Activated T-helper 1 cell treated with Interleukin-2 at 50 U/mL for 16 hours (primary cell): ENCODE measurements around the gene TRIM28.
A peak's percentile ranks its signal among the peaks of the same experiment; 100 is the strongest.

Experiments used
- DNase-seq: peaks from one replicate; pipeline ENCODE4 v3.0.0-alpha.2; 2020; ENCODE audit warnings: low read depth

TRIM28 gene

DNA sequence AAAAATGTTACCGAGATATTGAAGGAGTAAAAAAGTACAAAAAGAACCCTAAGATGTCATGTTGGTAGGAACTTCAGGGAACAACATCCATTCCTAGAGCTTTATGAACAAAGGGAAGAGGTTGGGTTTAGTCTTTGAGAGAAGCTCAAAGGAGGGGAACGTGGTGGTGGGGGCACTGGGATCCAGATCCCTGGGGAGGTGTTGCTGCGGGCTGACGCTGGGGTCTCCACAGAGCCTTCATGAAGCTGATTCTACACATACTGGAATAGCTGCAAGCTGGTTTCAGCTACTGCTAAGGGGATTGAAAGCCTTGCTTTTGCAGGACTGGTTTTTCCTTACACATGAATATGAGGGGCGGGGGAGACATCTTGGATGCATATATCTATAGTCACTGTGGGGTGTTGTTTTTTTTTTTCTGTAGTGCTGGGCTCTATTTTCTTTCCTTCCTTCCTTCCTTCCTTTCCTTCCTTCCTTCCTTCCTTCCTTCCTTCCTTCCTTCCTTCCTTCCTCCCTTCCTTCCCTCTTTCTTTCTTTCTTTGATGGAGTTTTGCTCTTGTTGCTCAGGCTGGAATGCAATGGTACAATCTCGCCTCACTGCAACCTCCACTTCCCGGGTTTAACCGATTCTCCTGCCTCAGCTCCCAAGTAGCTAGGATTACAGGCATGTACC, 35.7 kb downstream of the TRIM28 start:
- no peak for DNase-seq

- DNase-seq: peak; percentile 81
These were observed 37.6 kb downstream of the TRIM28 start for GRCh38 chr19:58581227-58582141.

DNA sequence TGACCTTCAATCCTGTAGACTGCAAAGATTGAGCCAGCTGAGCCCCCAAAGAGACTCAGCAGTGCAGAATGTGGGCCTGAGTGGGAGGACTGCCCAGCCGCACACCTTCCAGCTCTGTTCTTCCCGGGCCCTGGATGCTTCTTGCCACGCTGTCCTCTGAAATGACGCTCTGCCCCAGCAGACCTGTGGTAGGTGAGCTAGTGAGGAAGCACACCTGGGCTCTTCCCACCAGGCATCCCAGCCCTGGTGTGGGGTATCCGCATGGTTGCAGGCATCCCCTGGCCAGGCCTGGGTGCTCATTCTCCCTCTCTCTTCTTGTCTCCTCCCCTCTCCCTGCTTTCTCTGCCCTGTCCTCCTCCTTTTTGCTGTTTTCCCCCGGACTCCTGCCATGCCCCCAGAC, 39.1 kb downstream of the TRIM28 start:
- no peak for DNase-seq

GRCh38 chr19:58584498-58585441, 40.9 kb downstream of the TRIM28 start:
- no peak for DNase-seq

DNA sequence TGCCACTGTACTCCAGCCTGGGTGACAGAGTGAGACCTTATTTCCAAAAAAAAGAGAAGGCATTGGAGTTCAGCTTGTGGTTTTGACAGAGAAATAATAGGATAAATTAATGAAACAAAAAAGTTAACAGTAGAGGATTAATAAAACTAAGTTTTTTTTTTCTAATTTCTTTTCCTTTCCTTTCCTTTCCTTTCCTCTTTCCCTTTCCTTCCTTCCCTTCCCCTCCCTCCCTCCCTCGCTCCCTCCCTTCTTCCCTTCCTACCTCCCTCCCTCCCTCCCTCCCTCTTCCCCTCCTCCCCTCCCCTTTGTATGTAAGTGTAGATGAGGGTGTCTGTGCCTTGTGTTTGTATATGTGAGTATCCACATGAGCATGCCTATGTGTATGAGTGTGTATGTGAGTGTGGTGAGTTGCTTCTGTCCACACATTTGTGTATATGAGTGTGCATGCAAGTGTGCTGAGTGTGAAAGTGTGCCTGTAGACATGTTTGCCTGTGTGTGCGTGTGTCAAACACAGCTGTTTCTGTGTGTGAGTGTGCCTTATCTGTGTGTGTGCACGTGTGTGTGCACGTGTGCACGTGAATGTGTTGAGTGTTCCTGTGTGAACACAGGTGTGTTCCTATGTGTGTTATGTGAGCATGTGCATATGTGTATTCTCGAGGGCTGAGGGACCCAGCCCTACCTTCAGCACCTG, 41.7 kb downstream of the TRIM28 start:
- no peak for DNase-seq

GRCh38 chr19:58586133-58586765, 42.4 kb downstream of the TRIM28 start:
- no peak for DNase-seq
